AG04450 (cell line): Measurements from ENCODE around the gene LIN54. TPM values are rescaled to one million over a fixed set of nuclear protein-coding genes. Genes with fewer than 3 reads are reported as not detected.
"Not testable (repeated sequence)": the region's sequence is repeated elsewhere in the genome, so short reads cannot be mapped to it uniquely, and the experiment has no call there.

Source experiments
- CTCF ChIA-PET: fragments of 300-600, 350-600 bp; formaldehyde crosslinking; extraction: SDS; loops from one replicate; lab custom pipeline; 2022; ENCODE audit warnings: antibody characterized with exemption, inconsistent platforms; lab: Charles Lee
- POLR2A ChIA-PET: fragments of 350-600 bp; formaldehyde crosslinking; extraction: SDS; loops from one replicate; lab custom pipeline; 2021; ENCODE audit warnings: antibody characterized with exemption, inconsistent platforms; lab: Yijun Ruan, JAX
- DNase-seq: peaks from one replicate; pipeline ENCODE4 v3.0.0-alpha.2; 2011; ENCODE audit warnings: low read depth, low spot score
- H3K27ac ChIP-seq: one replicate; pipeline ENCODE4 v1.5.1; 2012; ENCODE audit warnings: low read depth, low read length, control low read depth
- H3K27me3 ChIP-seq: one replicate; pipeline ENCODE4 v1.6.0; 2012; ENCODE audit warnings: low read length; ENCODE audit not compliant: control insufficient read depth, insufficient read depth
- H3K4me3 ChIP-seq: 2 replicates; pipeline ENCODE4 v1.5.1; 2011; ENCODE audit warnings: mild to moderate bottlenecking, low read depth, low read length, control low read depth
- H3K9me3 ChIP-seq: 2 replicates; pipeline ENCODE4 v1.5.1; 2012; ENCODE audit warnings: low read length; ENCODE audit not compliant: control insufficient read depth, insufficient read depth
- CTCF ChIP-seq: IDR thresholded peaks from 2 replicates; pipeline ENCODE4 v1.5.1; 2011; ENCODE audit warnings: low read depth, low read length, control low read depth, inconsistent platforms
- polyA plus RNA-seq: library from polyadenylated mRNA; depleted of rRNA; stranded (reverse); fragments of >200 nt; gene quantifications from 2 replicates; pipeline ENCODE4 v1.2.3, GENCODE V29; 2011

Gene LIN54
- polyA plus RNA-seq, 1 experiment: 13.9 TPM

- CTCF ChIA-PET: interaction anchor here (0.6 to 2.5 kb wide), 3 partner anchors 23 to 583 kb away, joined by 3 to 7 read pairs (median 3); partner anchors contain the start of gene COPS4
- no peaks in the 10 kb centered on the region for H3K9me3 ChIP-seq
- DNase-seq: no peak
- POLR2A ChIA-PET: interaction anchor here (0.8 to 3.9 kb wide), 2 partner anchors 23 to 273 kb away, joined by 3 to 33 read pairs; partner anchors contain the start of genes COPS4 and COQ2
- no peaks in the 10 kb centered on the region for H3K27me3 ChIP-seq
- peak overlapping the region; percentile 73 for H3K4me3 ChIP-seq
- peak overlapping the region; percentile 25 for H3K27ac ChIP-seq
- no peak for TF ChIP-seq CTCF
Measured at GRCh38 chr4:83012200-83012686, 1.6 kb upstream of the LIN54 start.

GRCh38 chr4:83011689-83012199 lies 1.1 kb upstream of the LIN54 start:
- no peaks in the 10 kb centered on the region for H3K27me3 ChIP-seq
- H3K4me3 ChIP-seq: peak overlapping the region; percentile 73
- H3K9me3 ChIP-seq: no peaks in the 10 kb centered on the region
- DNase-seq: no peak
- TF ChIP-seq CTCF: no peak
- ChIA-PET CTCF (interaction anchor here (0.6 to 2.5 kb wide), 9 partner anchors 22 to 583 kb away, joined by 3 to 9 read pairs (median 3); partner anchors contain the start of genes COPS4, COQ2 and THAP9), POLR2A (interaction anchor here (3.9 kb wide), 1 partner anchor 23 kb away, joined by 33 read pairs; the partner anchor contains the start of gene COPS4)
- H3K27ac ChIP-seq: peak overlapping the region; percentile 25

- CTCF ChIA-PET: interaction anchor here (0.5 to 2.5 kb wide), 3 partner anchors 25 to 272 kb away, joined by 4 to 7 read pairs (median 5); partner anchors contain the start of gene COPS4
- POLR2A ChIA-PET: interaction anchor here (1.3 to 3.9 kb wide), 3 partner anchors 25 to 581 kb away, joined by 3 to 33 read pairs (median 11); partner anchors contain the start of gene COPS4
- peak overlapping the region; percentile 78 for H3K4me3 ChIP-seq
- TF ChIP-seq CTCF: no peak
- H3K9me3 ChIP-seq: no peaks in the 10 kb centered on the region
- no peaks in the 10 kb centered on the region for H3K27me3 ChIP-seq
- no peak for DNase-seq
- H3K27ac ChIP-seq: peak overlapping the region; percentile 95
Measured at GRCh38 chr4:83010111-83010521, 507 bp downstream of the LIN54 start.

GRCh38 chr4:83009529-83009928 lies 1.1 kb downstream of the LIN54 start:
- no peak for TF ChIP-seq CTCF
- no peaks in the 10 kb centered on the region for H3K9me3 ChIP-seq
- ChIA-PET POLR2A (no interaction called here), CTCF (interaction anchor here (0.5 to 1.8 kb wide), 2 partner anchors 65 to 273 kb away, joined by 4 to 5 read pairs; no protein-coding TSS in a partner anchor)
- peak overlapping the region; percentile 78 for H3K4me3 ChIP-seq
- DNase-seq: no peak
- no peak overlapping the region for H3K27ac ChIP-seq
- no peaks in the 10 kb centered on the region for H3K27me3 ChIP-seq

- H3K27ac ChIP-seq, DNase-seq, H3K9me3 ChIP-seq, H3K4me3 ChIP-seq, H3K27me3 ChIP-seq: not testable (repeated sequence)
- ChIA-PET POLR2A (interaction anchor here (0.6 kb wide), 1 partner anchor 149 kb away, joined by 4 read pairs; no protein-coding TSS in a partner anchor), CTCF (interaction anchor here (0.6 kb wide), 1 partner anchor 14 kb away, joined by 3 read pairs; no protein-coding TSS in a partner anchor)
Measured at GRCh38 chr4:83003044-83003791, 7.4 kb downstream of the LIN54 start.
